Esophagus muscularis mucosa (tissue), 4 donors: ENCODE results near the gene ACOXL. TPM values are rescaled to one million over a fixed set of nuclear protein-coding genes. Genes with fewer than 3 reads are reported as not detected.

Experiments
- DNase-seq: peaks from one replicate; pipeline ENCODE4 v3.0.0-alpha.2; 2017; ENCODE audit errors: extremely low spot score
- H3K27ac ChIP-seq, 4 donors: fragments of 200-600 bp; sonication (generic); replicated peaks in 1 of 4; 1 replicate in 3 of 4; 2 replicates in 1 of 4; pipeline ENCODE4 v1.5.1; 2016 to 2019; ENCODE audit warnings: mild to moderate bottlenecking in 1 of 4
- H3K27me3 ChIP-seq, 4 donors: fragments of 200-600 bp; sonication (generic); one replicate each; pipeline versions ENCODE4 v1.5.1 to v1.6.0; 2016 to 2019
- H3K36me3 ChIP-seq, 4 donors: fragments of 200-600 bp; sonication (generic); one replicate each; pipeline ENCODE4 v1.5.1; 2016 to 2019
- H3K4me1 ChIP-seq, 4 donors: fragments of 200-600 bp; sonication (generic); one replicate each; pipeline ENCODE4 v1.5.1; 2016 to 2019
- H3K4me3 ChIP-seq, 4 donors: fragments of 200-600 bp; sonication (generic); 1 replicate in 2 of 4; 2 replicates in 2 of 4; pipeline ENCODE4 v1.5.1; 2016 to 2019; ENCODE audit warnings: mild to moderate bottlenecking in 4 of 4, moderate library complexity in 1 of 4
- H3K9me3 ChIP-seq, 4 donors: fragments of 200-600 bp; sonication (generic); 1 replicate in 3 of 4; 2 replicates in 1 of 4; pipeline ENCODE4 v1.5.1; 2016 to 2019
- EP300 ChIP-seq: sonication (generic); formaldehyde crosslinking; IDR thresholded peaks from one replicate; pipeline ENCODE4 v1.6.1; 2017; ENCODE audit warnings: antibody characterized with exemption
- POLR2A ChIP-seq: fragments of 450-650 bp; IDR thresholded peaks from one replicate; pipeline ENCODE4 v1.6.1; 2017; ENCODE audit warnings: antibody characterized with exemption, moderate library complexity, mild to moderate bottlenecking, low read depth
- POLR2AphosphoS5 ChIP-seq, 2 donors: sonication (generic); formaldehyde crosslinking; IDR thresholded peaks; one replicate each; pipeline ENCODE4 v1.6.1; 2017; ENCODE audit warnings: antibody characterized with exemption in 2 of 2
- WGBS: methylation state at CpG from one replicate; pipeline ENCODE4 v1.1.5; 2018; 5-methylcytosine and 5-hydroxymethylcytosine counted together
- intact Hi-C: fragments of 100-400 bp; cut with DNase I; formaldehyde crosslinking; loops from one replicate; pipeline ENCODE4 v1.15.1; 2023
- total RNA-seq, 4 donors: library from RNA; depleted of rRNA; stranded (reverse); fragments of >200 nt; gene quantifications; one replicate each; pipeline versions ENCODE4 v1.1.0 to v1.2.1, GENCODE V29; 2016
- TF ChIP-seq, protein P1 (sequence below), 3 experiments: fragments of 200-600 bp in 2 of 3; fragments of 450-650 bp in 1 of 3; sonication (generic) in 2 of 3; IDR thresholded peaks; one replicate each; pipeline ENCODE4 v1.5.1; 2017 to 2019; ENCODE audit warnings: antibody characterized with exemption in 3 of 3, mild to moderate bottlenecking in 2 of 3, moderate library complexity in 1 of 3

ACOXL gene
- total RNA-seq, 4 donors from 2014 or later = not detected

DNA sequence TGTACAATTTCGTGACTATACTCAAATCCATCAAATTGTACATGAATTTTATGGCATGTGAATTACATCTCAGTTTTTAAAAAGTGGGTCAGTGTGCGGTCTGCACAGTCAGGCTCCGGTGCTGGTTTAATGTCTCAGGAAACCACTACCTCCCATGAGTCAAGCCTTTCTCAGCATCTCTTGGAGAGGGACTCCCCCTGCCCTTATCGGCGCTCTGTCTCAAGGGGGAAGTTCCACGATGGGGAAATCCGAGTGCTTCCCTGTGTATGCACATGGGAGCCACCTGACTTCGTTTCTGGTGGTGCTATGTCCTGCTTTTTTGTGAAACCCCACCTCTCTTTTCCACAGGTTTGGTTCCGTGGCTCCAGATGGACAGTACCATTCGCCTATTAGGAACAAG lies 72.5 kb downstream of the ACOXL start:
- H3K4me3 ChIP-seq = no peak overlapping the region
- H3K27me3 ChIP-seq = peaks cover 0 to 32% (median 0%) of the 10 kb centered on the region in 4 donors
- no peak for DNase-seq
- peaks cover 0 to 3% (median 0%) of the 10 kb centered on the region in 4 donors for H3K4me1 ChIP-seq
- peaks cover 0 to 7% (median 2%) of the 10 kb centered on the region in 4 donors for H3K9me3 ChIP-seq
- H3K36me3 ChIP-seq = no peaks in the 10 kb centered on the region
- TF ChIP-seq POLR2AphosphoS5 (IDR thresholded peaks at IDR 0.05) = no peak
- TF ChIP-seq, protein P1, sequence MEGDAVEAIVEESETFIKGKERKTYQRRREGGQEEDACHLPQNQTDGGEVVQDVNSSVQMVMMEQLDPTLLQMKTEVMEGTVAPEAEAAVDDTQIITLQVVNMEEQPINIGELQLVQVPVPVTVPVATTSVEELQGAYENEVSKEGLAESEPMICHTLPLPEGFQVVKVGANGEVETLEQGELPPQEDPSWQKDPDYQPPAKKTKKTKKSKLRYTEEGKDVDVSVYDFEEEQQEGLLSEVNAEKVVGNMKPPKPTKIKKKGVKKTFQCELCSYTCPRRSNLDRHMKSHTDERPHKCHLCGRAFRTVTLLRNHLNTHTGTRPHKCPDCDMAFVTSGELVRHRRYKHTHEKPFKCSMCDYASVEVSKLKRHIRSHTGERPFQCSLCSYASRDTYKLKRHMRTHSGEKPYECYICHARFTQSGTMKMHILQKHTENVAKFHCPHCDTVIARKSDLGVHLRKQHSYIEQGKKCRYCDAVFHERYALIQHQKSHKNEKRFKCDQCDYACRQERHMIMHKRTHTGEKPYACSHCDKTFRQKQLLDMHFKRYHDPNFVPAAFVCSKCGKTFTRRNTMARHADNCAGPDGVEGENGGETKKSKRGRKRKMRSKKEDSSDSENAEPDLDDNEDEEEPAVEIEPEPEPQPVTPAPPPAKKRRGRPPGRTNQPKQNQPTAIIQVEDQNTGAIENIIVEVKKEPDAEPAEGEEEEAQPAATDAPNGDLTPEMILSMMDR (IDR thresholded peaks at IDR 0.05) = no peak
- no peak for TF ChIP-seq POLR2A
- TF ChIP-seq EP300 = no peak
- 70% methylated on average over 10 of the region's 10 CpGs for WGBS
- intact Hi-C loops = no loop called here
- H3K27ac ChIP-seq = no peak overlapping the region

DNA sequence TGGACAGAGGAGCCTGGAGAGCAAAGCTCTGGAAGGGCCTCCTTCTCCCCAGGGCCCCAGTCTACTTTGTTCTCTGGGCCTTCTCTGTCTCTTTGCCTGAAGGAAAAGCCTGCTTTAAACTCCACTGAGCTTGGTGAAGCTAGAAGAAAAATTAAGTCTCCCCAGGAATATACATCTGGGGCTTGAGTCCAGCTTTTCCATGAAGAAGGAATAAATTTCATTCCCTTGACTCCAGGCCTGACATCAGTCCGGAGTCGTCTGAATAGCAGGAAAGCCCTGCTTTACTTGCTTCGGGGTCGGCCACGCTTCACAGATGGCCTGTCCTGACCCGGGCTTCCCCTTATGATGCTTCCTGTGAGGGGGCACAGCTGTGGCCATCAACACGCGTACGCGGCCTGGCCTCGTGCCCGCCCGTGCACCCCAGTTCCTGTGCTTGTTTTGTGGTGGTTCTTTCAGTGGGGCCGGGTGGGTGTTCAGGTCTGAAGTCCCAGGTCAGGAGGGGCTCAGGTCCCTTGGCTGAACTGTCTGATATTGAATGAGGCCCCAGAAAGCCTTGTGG lies 73.6 kb downstream of the ACOXL start:
- no peaks in the 10 kb centered on the region for H3K36me3 ChIP-seq
- H3K4me3 ChIP-seq = no peak overlapping the region
- peaks cover 0 to 3% (median 0%) of the 10 kb centered on the region in 4 donors for H3K4me1 ChIP-seq
- H3K9me3 ChIP-seq = peaks cover 0 to 7% (median 2%) of the 10 kb centered on the region in 4 donors
- H3K27ac ChIP-seq = no peak overlapping the region
- peaks cover 0 to 25% (median 0%) of the 10 kb centered on the region in 4 donors for H3K27me3 ChIP-seq
- DNase-seq = no peak
- intact Hi-C loops = no loop called here
- TF ChIP-seq, protein P1 (IDR thresholded peaks at IDR 0.05) = no peak
- no peak for TF ChIP-seq POLR2AphosphoS5 (IDR thresholded peaks at IDR 0.05)
- TF ChIP-seq POLR2A = no peak
- no peak for TF ChIP-seq EP300
- 66% methylated on average over 14 of the region's 14 CpGs for WGBS

DNA sequence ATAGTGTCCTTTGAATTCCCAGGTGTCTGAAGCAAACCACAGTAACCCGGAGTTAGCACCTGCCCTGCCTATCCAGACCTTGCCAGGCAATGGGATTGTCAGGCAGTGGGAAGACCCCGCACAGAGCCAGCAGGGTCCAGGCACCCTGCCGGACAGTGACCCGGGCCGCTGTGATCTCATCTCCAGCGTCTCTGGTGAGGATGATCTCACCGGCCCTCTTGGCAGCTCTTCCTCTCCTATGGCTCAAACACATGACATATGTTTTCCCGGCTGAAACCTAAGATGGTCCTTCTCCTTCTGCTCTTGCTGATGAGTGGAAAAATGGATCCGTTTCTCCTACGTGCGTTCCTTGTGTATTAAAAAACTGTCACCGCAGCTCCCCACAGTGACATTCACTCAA lies 75.1 kb downstream of the ACOXL start:
- no peak overlapping the region for H3K4me3 ChIP-seq
- H3K9me3 ChIP-seq = peaks cover 0 to 7% (median 2%) of the 10 kb centered on the region in 4 donors
- no peak for DNase-seq
- H3K4me1 ChIP-seq = peaks cover 0 to 6% (median 3%) of the 10 kb centered on the region in 4 donors
- TF ChIP-seq EP300 = no peak
- TF ChIP-seq, protein P1 (IDR thresholded peaks at IDR 0.05) = no peak
- no peak for TF ChIP-seq POLR2A
- no peak for TF ChIP-seq POLR2AphosphoS5 (IDR thresholded peaks at IDR 0.05)
- no peaks in the 10 kb centered on the region for H3K36me3 ChIP-seq
- no peak overlapping the region for H3K27ac ChIP-seq
- peaks cover 0 to 18% (median 0%) of the 10 kb centered on the region in 4 donors for H3K27me3 ChIP-seq
- intact Hi-C loops = no loop called here
- WGBS = 43% methylated on average over 8 of the region's 12 CpGs

DNA sequence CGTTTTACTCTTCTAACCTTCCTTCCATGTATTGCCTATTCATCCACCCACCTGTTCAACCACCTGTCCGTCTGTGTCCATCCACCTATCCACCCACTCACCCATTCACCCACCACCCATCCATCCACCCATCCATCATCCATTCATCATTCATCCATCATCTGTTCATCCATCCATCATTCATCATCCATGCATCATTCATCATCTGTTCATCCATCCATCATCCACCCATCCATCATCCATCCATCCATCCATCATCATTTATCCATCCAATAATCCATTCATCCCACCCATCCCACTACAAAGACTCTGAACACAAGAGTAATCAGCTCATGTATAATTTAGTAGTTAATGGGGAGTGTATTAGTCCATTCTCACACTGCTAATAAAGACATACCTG lies 78.0 kb downstream of the ACOXL start:
- H3K4me1 ChIP-seq = peaks cover 0 to 6% (median 3%) of the 10 kb centered on the region in 4 donors
- no peak for DNase-seq
- no peak overlapping the region for H3K27ac ChIP-seq
- H3K36me3 ChIP-seq = no peaks in the 10 kb centered on the region
- peaks cover 0 to 10% (median 0%) of the 10 kb centered on the region in 4 donors for H3K27me3 ChIP-seq
- TF ChIP-seq POLR2AphosphoS5 (IDR thresholded peaks at IDR 0.05) (no peak), POLR2A (no peak), EP300 (no peak)
- TF ChIP-seq, protein P1 (IDR thresholded peaks at IDR 0.05) = no peak
- no peaks in the 10 kb centered on the region for H3K9me3 ChIP-seq
- no peak overlapping the region for H3K4me3 ChIP-seq
- 76% methylated on average over 2 of the region's 2 CpGs for WGBS
- intact Hi-C loops = no loop called here
